Measurements from ENCODE around the gene TP63. TPM values are rescaled to one million over a fixed set of nuclear protein-coding genes. Genes with fewer than 3 reads are reported as not detected.

TP63 gene
- total RNA-seq, 1 experiment from 2014 or later, result 41.9 TPM

DNA sequence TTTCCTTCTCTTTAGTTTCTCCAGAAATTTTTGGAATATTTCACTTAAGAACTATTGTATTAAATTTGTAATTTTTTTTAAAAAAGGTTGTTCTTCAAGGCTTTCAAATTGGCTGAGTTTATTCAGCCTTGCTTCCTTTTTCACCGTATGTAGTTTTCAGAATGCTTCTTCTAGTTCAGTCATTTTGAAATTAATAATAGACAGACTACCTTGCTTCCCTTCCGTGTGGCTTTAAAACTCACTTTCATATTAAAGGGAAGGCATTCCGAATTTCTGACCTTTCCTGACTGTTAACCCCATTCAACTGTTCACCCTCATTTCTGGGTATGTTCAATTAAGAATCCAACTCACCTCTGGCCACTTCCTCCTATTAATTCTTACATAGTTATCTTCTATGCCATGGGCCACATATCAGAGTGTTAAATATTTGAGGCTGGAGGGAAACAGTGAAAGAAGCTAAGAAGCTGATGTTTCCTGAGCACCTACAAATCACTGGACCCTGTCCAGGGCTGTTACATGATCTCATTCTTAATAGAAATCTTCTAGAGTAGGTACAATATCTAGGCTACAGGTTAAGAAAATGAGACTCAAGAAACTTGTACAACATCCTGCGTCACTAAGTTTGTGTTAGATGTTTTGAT lies 252.0 kb downstream of the TP63 start:
- Mint-ChIP-seq H3K27me3 (ENCODE audit: insufficient read depth, unreplicated experiment) (no peaks in the 10 kb centered on the region), H3K36me3 (ENCODE audit: insufficient read depth, unreplicated experiment) (peaks cover 52% of the 10 kb centered on the region), H3K9me3 (ENCODE audit: unreplicated experiment) (no peaks in the 10 kb centered on the region), H3K27ac (ENCODE audit: low read depth, unreplicated experiment) (no peak overlapping the region), H3K4me1 (ENCODE audit: insufficient read depth, unreplicated experiment) (peaks cover 9% of the 10 kb centered on the region), H3K4me3 (ENCODE audit: unreplicated experiment) (no peak overlapping the region)
- intact Hi-C loops (cut with micrococcal nuclease), result no loop called here
- TF ChIP-seq, protein P1, sequence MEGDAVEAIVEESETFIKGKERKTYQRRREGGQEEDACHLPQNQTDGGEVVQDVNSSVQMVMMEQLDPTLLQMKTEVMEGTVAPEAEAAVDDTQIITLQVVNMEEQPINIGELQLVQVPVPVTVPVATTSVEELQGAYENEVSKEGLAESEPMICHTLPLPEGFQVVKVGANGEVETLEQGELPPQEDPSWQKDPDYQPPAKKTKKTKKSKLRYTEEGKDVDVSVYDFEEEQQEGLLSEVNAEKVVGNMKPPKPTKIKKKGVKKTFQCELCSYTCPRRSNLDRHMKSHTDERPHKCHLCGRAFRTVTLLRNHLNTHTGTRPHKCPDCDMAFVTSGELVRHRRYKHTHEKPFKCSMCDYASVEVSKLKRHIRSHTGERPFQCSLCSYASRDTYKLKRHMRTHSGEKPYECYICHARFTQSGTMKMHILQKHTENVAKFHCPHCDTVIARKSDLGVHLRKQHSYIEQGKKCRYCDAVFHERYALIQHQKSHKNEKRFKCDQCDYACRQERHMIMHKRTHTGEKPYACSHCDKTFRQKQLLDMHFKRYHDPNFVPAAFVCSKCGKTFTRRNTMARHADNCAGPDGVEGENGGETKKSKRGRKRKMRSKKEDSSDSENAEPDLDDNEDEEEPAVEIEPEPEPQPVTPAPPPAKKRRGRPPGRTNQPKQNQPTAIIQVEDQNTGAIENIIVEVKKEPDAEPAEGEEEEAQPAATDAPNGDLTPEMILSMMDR (IDR thresholded peaks at IDR 0.05; ENCODE audit: unreplicated experiment), result no peak
- no TSS peak for BruUV-seq (replicated peaks)
- DNase-seq (ENCODE audit: unreplicated experiment), result no peak
- ChIA-PET CTCF (interaction anchor here (1.7 kb wide), 1 partner anchor 41 kb away, joined by 3 read pairs; no protein-coding TSS in a partner anchor), POLR2A (interaction anchor here (0.8 kb wide), 1 partner anchor 33 kb away, joined by 3 read pairs; no protein-coding TSS in a partner anchor)

DNA sequence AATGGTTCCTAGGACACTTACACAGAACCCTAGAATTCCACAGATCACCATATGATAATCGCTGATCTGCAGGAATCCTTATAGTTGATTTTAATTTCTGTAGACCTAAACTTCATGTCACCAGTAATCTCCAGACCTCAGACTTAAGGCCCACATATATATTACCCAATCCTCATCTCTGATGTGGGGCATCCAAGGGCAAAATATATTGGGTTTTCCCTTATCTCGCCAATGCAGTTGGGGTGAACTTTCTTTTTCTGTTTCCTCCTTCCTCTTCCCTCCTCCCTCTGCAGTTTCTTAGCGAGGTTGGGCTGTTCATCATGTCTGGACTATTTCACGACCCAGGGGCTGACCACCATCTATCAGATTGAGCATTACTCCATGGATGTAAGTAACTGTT lies 259.3 kb downstream of the TP63 start:
- no peak for DNase-seq (ENCODE audit: unreplicated experiment)
- H3K36me3 Mint-ChIP-seq (ENCODE audit: insufficient read depth, unreplicated experiment), result peaks cover 59% of the 10 kb centered on the region
- ChIA-PET POLR2A (interaction anchor here (0.7 to 1.0 kb wide), 2 partner anchors 11 to 47 kb away, joined by 3 to 4 read pairs; no protein-coding TSS in a partner anchor), CTCF (interaction anchor here (1.0 to 1.5 kb wide), 3 partner anchors 50 to 71 kb away, joined by 3 read pairs; no protein-coding TSS in a partner anchor)
- H3K4me1 Mint-ChIP-seq (ENCODE audit: insufficient read depth, unreplicated experiment), result no peaks in the 10 kb centered on the region
- BruUV-seq (replicated peaks), result no TSS peak
- no peak overlapping the region for H3K27ac Mint-ChIP-seq (ENCODE audit: low read depth, unreplicated experiment)
- H3K27me3 Mint-ChIP-seq (ENCODE audit: insufficient read depth, unreplicated experiment), result no peaks in the 10 kb centered on the region
- no peaks in the 10 kb centered on the region for H3K9me3 Mint-ChIP-seq (ENCODE audit: unreplicated experiment)
- intact Hi-C loops (cut with micrococcal nuclease), result no loop called here
- TF ChIP-seq, protein P1 (IDR thresholded peaks at IDR 0.05; ENCODE audit: unreplicated experiment), result no peak
- H3K4me3 Mint-ChIP-seq (ENCODE audit: unreplicated experiment), result no peak overlapping the region

DNA sequence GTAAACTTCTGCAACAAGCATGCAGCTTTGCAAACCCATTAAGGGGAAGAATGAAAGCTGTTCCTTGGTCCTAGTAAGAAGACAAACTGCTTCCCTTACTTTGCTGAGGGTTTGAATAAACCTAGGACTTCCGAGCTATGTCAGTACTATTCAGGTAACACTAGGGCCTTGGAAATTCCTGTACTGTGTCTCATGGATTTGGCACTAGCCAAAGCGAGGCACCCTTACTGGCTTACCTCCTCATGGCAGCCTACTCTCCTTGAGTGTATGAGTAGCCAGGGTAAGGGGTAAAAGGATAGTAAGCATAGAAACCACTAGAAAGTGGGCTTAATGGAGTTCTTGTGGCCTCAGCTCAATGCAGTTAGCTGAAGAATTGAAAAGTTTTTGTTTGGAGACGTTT lies 265.3 kb downstream of the TP63 start:
- Mint-ChIP-seq H3K9me3 (ENCODE audit: unreplicated experiment) (no peaks in the 10 kb centered on the region), H3K36me3 (ENCODE audit: insufficient read depth, unreplicated experiment) (peaks cover 12% of the 10 kb centered on the region), H3K27me3 (ENCODE audit: insufficient read depth, unreplicated experiment) (no peaks in the 10 kb centered on the region), H3K4me1 (ENCODE audit: insufficient read depth, unreplicated experiment) (no peaks in the 10 kb centered on the region), H3K4me3 (ENCODE audit: unreplicated experiment) (no peak overlapping the region), H3K27ac (ENCODE audit: low read depth, unreplicated experiment) (no peak overlapping the region)
- intact Hi-C loops (cut with micrococcal nuclease), result loop anchor here (5.0 kb wide), 1 partner anchor 41 kb away; no protein-coding TSS in a partner anchor
- ChIA-PET CTCF (interaction anchor here (1.0 kb wide), 1 partner anchor 13 kb away, joined by 3 read pairs; no protein-coding TSS in a partner anchor), POLR2A (interaction anchor here (0.8 to 1.5 kb wide), 2 partner anchors 12 to 317 kb away, joined by 3 to 5 read pairs; no protein-coding TSS in a partner anchor)
- no peak for DNase-seq (ENCODE audit: unreplicated experiment)
- TF ChIP-seq, protein P1 (IDR thresholded peaks at IDR 0.05; ENCODE audit: unreplicated experiment), result no peak
- TSS peak; percentile 12 for BruUV-seq (replicated peaks)

DNA sequence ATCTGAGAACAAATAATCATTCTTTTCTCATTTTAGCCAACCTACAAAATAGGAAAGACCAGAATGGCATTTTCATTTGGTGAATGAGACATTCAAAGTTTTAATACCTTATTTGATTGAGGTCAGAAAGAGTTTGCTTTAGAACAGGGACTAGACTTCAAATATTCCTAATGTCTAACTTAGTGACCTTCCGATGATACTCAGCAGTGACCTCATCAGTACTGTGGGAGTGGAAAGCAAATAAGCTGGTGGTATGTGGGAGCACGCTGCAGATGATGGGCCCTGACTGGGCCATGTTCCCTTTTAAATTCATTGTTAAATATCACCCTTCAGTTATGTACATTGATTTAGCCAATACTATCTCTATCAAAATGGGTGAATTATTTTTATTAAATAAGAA lies 266.2 kb downstream of the TP63 start:
- Mint-ChIP-seq H3K36me3 (ENCODE audit: insufficient read depth, unreplicated experiment) (peaks cover 6% of the 10 kb centered on the region), H3K4me3 (ENCODE audit: unreplicated experiment) (no peak overlapping the region), H3K27me3 (ENCODE audit: insufficient read depth, unreplicated experiment) (no peaks in the 10 kb centered on the region), H3K9me3 (ENCODE audit: unreplicated experiment) (no peaks in the 10 kb centered on the region), H3K27ac (ENCODE audit: low read depth, unreplicated experiment) (no peak overlapping the region), H3K4me1 (ENCODE audit: insufficient read depth, unreplicated experiment) (no peaks in the 10 kb centered on the region)
- BruUV-seq (replicated peaks), result no TSS peak
- ChIA-PET POLR2A (interaction anchor here (1.0 to 1.9 kb wide), 5 partner anchors 11 to 56 kb away, joined by 3 to 6 read pairs (median 4); no protein-coding TSS in a partner anchor), CTCF (no interaction called here)
- TF ChIP-seq, protein P1 (IDR thresholded peaks at IDR 0.05; ENCODE audit: unreplicated experiment), result no peak
- intact Hi-C loops (cut with micrococcal nuclease), result loop anchor here (5.0 kb wide), 1 partner anchor 40 kb away; no protein-coding TSS in a partner anchor
- no peak for DNase-seq (ENCODE audit: unreplicated experiment)
